ENCODE measurements around the gene PHF21B. TPM values are rescaled to one million over a fixed set of nuclear protein-coding genes. Genes with fewer than 3 reads are reported as not detected.

The PHF21B gene
- total and polyA plus RNA-seq, 2 of the 8 experiments (the other 6 are each of a cell fraction or from before 2014, with no cell fraction given) = 19.3 to 68.1 TPM

DNA sequence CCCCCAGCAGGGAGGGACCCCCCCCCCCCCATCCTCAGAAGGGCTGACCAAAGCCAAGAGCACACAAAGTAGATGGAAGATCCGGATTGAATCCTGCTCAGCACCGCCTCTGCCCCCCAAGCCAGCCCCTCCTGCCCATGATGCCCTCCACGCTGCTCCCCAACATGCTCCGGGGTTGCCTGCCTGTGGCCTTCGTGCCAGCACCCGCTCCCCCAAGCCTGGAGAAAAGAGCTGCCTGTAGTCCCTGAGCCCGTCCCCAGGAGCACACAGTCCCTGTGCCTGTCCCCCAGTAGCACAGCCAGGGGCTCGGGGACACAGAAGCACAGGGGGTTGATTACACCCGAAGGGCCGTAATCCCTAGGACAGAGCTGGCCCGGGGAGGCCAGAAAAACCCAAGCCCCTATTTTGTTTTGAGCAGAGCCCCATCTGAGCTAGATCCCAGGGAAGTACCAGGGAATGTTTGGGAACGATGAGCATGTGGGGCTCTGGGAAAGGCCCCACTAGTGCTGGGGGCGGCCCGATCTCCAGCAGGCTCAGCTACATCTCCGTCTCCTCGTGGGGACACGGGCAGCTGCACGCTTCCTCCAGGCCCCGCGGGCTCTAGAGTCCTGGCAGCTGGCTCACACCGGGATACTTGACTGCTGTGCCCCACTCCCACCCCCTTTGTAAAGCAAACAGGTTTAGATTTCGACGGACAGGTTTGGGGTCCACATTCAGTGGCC is 66.7 kb downstream of the PHF21B start:
- Histone ChIP-seq H3K9me3 (ENCODE audit: insufficient read depth in 2 of 2, low read depth in 1 of 2, low read length in 1 of 2) (no peaks in the 10 kb centered on the region), H3K23ac (ENCODE audit: insufficient read length) (no peak overlapping the region), H3K79me1 (ENCODE audit: low read depth, low read length) (peaks cover 16% of the 10 kb centered on the region; the same call in 1 of the 2 replicates), H4K8ac (ENCODE audit: extremely low read depth, insufficient read depth, low read length) (no peak overlapping the region), H2AK5ac (ENCODE audit: low read depth, low read length) (no peak overlapping the region), H4K20me1 (replicated peaks in 1 of 2; ENCODE audit: control insufficient read depth in 1 of 2, insufficient read depth in 2 of 2, low read length in 2 of 2) (peaks cover 29 to 53% of the 10 kb centered on the region in 2 experiments), H4K5ac (ENCODE audit: insufficient read length, low read depth, low read length) (no peak overlapping the region), H2BK15ac (ENCODE audit: low read length) (no peak overlapping the region), H2BK120ac (replicated peaks; ENCODE audit: low read depth, low read length) (no peak overlapping the region), H3K79me2 (ENCODE audit: control insufficient read depth in 1 of 2, insufficient read depth in 2 of 2, low read length in 2 of 2) (peaks cover 0 to 4% of the 10 kb centered on the region in 2 experiments; a peak in 1 of 4 replicates), H2AFZ (ENCODE audit: low read length) (no peak overlapping the region), H3K4ac (replicated peaks; ENCODE audit: insufficient read length, low read depth, low read length) (no peak overlapping the region), H3K14ac (ENCODE audit: insufficient read length) (no peak overlapping the region), H3K18ac (ENCODE audit: extremely low read depth, low read length) (no peak overlapping the region; the same call in 1 of the 2 replicates), H4K91ac (replicated peaks; ENCODE audit: insufficient read length, low read length) (no peak overlapping the region), H2BK20ac (ENCODE audit: low read length) (no peak overlapping the region), H3K4me1 (replicated peaks in 1 of 4; ENCODE audit: control insufficient read depth in 3 of 4, insufficient read depth in 4 of 4, low read length in 3 of 4) (peaks cover 0 to 43% (median 30%) of the 10 kb centered on the region in 4 experiments; a peak in 5 of 7 replicates), H3K27me3 (replicated peaks in 1 of 4; ENCODE audit: control insufficient read depth in 3 of 4, extremely low read depth in 1 of 4, insufficient read depth in 3 of 4, low read length in 3 of 4) (no peaks in the 10 kb centered on the region), H3K27ac (ENCODE audit: low read depth, low read length) (no peak overlapping the region), H3K4me2 (ENCODE audit: insufficient read depth in 1 of 2, low read depth in 2 of 2, low read length in 2 of 2) (no peak overlapping the region), H3K23me2 (ENCODE audit: low read depth, low read length) (no peaks in the 10 kb centered on the region; the same call in 1 of the 2 replicates), H3K36me3 (ENCODE audit: control insufficient read depth in 2 of 4, insufficient read depth in 4 of 4, low read length in 3 of 4) (peaks cover 0 to 5% (median 0%) of the 10 kb centered on the region in 4 experiments; a peak in 2 of 8 replicates), H3K56ac (replicated peaks; ENCODE audit: insufficient read length, low read depth, low read length) (no peak overlapping the region), H2BK12ac (ENCODE audit: low read depth, low read length) (no peak overlapping the region), H3K9ac (replicated peaks in 1 of 4; ENCODE audit: extremely low read depth in 1 of 4, low read depth in 3 of 4, low read length in 3 of 4) (no peak overlapping the region), H2BK5ac (ENCODE audit: low read depth, low read length) (0 out of 2 replicates have a peak overlapping the region, but pooled peaks have one; percentile 44), H3K4me3 (ENCODE audit: extremely low read depth in 1 of 4, insufficient read depth in 2 of 4, low read depth in 3 of 4, low read length in 4 of 4) (no peak overlapping the region)
- ChIA-PET CTCF (ENCODE audit: partially characterized antibody) (interaction anchor here (0.7 to 1.8 kb wide), 6 partner anchors 10 to 150 kb away, joined by 3 to 5 read pairs (median 3); no protein-coding TSS in a partner anchor), POLR2A (ENCODE audit: partially characterized antibody) (interaction anchor here (0.6 to 4.0 kb wide), 9 partner anchors 10 to 282 kb away, joined by 3 to 18 read pairs (median 3); no protein-coding TSS in a partner anchor)
- 86% methylated on average over 23 of the region's 23 CpGs; no CpG with 5 or more reads in 1 of the 2 experiments for WGBS, 2 experiments (ENCODE audit: extremely low coverage in 1 of 2, insufficient coverage in 1 of 2, insufficient read length in 1 of 2, insufficient replicate concordance in 2 of 2, low coverage in 1 of 2, low lambda C conversion rate in 2 of 2, missing lambda C conversion rate in 1 of 2)
- no peak for FAIRE-seq
- DNase-seq (ENCODE audit: low read depth in 1 of 2, low spot score in 2 of 2) = no peak
- TF ChIP-seq, protein P1, sequence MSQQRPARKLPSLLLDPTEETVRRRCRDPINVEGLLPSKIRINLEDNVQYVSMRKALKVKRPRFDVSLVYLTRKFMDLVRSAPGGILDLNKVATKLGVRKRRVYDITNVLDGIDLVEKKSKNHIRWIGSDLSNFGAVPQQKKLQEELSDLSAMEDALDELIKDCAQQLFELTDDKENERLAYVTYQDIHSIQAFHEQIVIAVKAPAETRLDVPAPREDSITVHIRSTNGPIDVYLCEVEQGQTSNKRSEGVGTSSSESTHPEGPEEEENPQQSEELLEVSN (IDR thresholded peaks at IDR 0.05) = no peak
- TF ChIP-seq, protein P2, sequence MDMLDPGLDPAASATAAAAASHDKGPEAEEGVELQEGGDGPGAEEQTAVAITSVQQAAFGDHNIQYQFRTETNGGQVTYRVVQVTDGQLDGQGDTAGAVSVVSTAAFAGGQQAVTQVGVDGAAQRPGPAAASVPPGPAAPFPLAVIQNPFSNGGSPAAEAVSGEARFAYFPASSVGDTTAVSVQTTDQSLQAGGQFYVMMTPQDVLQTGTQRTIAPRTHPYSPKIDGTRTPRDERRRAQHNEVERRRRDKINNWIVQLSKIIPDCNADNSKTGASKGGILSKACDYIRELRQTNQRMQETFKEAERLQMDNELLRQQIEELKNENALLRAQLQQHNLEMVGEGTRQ (IDR thresholded peaks at IDR 0.05; ENCODE audit: low read length) = no peak
- TF ChIP-seq TAF7 (optimal IDR thresholded peaks at IDR 0.05; ENCODE audit: borderline replicate concordance, low read depth, low read length) (no peak), POLR2AphosphoS5 (IDR thresholded peaks at IDR 0.05; ENCODE audit: low read depth, low read length) (0 out of 2 replicates have a peak, but pooled peaks have one; percentile 14)

All from H1 (cell line).